ENCODE results near the gene FANCC.
A peak's percentile ranks its signal among the peaks of the same experiment; 100 is the strongest.

The FANCC gene

DNA sequence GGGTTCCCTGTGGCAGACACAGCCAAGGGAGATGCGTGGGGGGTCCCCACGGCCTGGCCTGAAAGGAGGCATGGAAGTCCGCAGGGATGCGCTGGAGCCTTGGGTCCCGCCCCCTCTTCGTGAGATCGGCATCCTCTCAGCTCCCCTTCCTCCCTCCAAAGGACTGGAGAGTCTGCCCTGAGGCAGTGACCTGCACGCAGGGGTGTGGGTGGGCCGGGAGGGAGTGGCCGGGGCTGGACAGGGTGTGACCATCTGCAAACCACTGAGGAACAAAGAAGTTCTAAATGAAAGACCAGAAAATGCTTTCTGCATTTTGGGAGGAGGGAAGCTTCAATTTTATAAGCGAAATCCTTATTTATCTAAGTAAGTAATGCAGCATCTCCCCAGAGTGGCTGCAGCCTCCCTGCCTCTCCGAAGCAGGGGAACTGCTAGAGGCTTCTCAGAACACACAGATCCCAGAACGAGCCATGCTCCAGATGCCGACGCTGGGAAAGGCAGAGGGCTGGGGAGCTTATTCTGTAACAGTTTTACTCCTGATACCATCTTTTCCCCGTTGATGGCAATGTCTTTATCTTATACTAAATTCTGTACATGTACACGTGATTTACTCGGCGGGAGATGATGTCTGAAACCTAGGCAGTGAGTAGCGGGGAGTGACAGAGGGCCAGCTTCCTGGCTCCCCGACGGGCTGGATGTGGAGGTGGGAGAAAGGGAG lies 221.7 kb downstream of the FANCC start:
- no peak for DNase-seq
- no peak overlapping the region for H3K27ac ChIP-seq
- peaks cover 24% of the 10 kb centered on the region for H3K36me3 ChIP-seq
- no peaks in the 10 kb centered on the region for H3K9me3 ChIP-seq (ENCODE audit: severe bottlenecking)
- TF ChIP-seq, protein P1, sequence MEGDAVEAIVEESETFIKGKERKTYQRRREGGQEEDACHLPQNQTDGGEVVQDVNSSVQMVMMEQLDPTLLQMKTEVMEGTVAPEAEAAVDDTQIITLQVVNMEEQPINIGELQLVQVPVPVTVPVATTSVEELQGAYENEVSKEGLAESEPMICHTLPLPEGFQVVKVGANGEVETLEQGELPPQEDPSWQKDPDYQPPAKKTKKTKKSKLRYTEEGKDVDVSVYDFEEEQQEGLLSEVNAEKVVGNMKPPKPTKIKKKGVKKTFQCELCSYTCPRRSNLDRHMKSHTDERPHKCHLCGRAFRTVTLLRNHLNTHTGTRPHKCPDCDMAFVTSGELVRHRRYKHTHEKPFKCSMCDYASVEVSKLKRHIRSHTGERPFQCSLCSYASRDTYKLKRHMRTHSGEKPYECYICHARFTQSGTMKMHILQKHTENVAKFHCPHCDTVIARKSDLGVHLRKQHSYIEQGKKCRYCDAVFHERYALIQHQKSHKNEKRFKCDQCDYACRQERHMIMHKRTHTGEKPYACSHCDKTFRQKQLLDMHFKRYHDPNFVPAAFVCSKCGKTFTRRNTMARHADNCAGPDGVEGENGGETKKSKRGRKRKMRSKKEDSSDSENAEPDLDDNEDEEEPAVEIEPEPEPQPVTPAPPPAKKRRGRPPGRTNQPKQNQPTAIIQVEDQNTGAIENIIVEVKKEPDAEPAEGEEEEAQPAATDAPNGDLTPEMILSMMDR (IDR thresholded peaks at IDR 0.05; ENCODE audit: low read depth, low read length), result no peak
- H3K27me3 ChIP-seq (ENCODE audit: insufficient read depth, low read depth, severe bottlenecking), result no peaks in the 10 kb centered on the region
- H3K4me3 ChIP-seq (ENCODE audit: low read depth, low read length), result no peak overlapping the region

DNA sequence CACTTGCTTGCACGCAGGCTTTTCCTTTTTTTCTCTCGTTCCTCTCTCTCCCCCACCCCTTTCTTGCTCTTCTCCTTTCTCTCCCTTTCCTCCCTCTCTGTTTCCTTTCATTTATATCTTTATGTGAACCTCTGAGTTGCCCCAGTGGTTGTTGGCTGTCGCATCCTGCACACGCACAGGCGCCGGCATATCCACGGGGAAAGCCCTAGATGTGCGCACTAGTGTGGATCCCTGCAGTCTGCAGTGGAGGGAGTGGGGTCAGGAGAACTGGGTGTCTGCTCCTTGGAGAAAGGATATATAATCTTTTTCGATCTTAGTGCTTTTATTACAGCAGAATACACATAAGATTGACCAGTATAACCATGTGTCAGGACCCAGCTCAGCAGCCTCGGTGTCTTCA lies 223.5 kb downstream of the FANCC start:
- no peaks in the 10 kb centered on the region for H3K27me3 ChIP-seq (ENCODE audit: insufficient read depth, low read depth, severe bottlenecking)
- H3K9me3 ChIP-seq (ENCODE audit: severe bottlenecking), result no peaks in the 10 kb centered on the region
- no peak overlapping the region; the same call in 1 of the 2 replicates for H3K27ac ChIP-seq
- H3K4me3 ChIP-seq (ENCODE audit: low read depth, low read length), result no peak overlapping the region
- TF ChIP-seq, protein P1 (IDR thresholded peaks at IDR 0.05; ENCODE audit: low read depth, low read length), result no peak
- no peak for DNase-seq
- H3K36me3 ChIP-seq, result peaks cover 18% of the 10 kb centered on the region

DNA sequence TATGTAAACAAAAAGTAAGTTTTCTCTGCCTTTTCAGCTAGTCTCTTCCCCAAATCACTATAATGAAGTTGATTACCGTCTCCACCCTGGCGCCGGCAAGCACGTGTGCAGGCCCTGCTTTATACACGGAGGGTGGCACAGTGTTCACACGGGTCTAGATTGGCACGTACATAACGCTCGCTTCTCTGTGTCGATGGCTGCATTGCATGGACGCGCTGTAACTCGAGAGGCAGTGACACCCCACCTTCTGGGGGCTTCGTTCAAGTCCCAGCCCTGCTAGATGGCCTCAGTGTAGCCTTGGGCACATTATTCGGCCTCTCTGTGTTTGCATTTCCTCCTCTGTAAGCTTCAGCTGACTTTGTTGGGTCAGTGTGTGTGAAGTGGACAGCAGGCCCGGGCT lies 223.9 kb downstream of the FANCC start:
- Histone ChIP-seq H3K9me3 (ENCODE audit: severe bottlenecking) (no peaks in the 10 kb centered on the region), H3K27me3 (ENCODE audit: insufficient read depth, low read depth, severe bottlenecking) (no peaks in the 10 kb centered on the region), H3K36me3 (peaks cover 18% of the 10 kb centered on the region), H3K4me3 (ENCODE audit: low read depth, low read length) (no peak overlapping the region), H3K27ac (no peak overlapping the region; the same call in 1 of the 2 replicates)
- TF ChIP-seq, protein P1 (IDR thresholded peaks at IDR 0.05; ENCODE audit: low read depth, low read length), result no peak
- no peak for DNase-seq

DNA sequence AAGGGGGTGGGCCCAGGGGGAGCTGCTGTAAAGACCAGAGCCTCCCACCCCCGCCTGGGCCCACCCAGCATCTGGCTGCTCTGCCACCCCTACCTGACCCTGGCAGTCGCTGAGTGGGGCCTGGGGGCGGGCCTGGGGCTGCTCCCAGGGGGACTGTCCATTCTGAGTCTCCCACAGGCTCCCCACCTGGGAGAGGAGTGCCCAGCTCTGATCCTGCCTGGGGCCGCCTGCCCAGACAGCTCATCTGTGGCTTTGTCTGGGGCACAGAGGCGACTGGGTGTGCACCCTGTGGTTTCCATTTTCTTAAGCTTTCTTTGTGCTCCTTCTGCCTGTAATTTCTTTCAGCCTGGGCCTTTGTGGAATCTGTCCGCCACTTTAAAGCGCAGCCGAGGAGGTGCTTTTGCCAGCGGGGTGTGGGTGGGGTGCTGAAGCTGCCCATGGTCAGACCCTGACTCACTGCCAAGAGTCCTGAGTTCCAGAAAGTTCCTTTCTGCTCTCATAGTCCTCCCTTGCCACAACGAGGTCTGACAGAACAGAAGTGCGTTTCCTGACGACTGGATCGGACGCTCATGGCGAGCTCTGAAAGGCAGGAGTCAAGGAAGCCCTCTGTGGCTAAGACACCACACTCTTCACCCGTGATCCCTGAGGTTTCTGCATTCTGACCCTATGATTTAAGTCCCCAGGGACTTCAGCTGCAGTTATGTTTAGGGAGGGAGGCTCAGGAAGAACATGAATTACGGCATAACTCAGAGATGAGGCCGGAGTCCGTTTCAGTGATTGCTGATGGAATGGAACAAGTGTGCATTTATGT lies 225.0 kb downstream of the FANCC start:
- no peak overlapping the region for H3K4me3 ChIP-seq (ENCODE audit: low read depth, low read length)
- TF ChIP-seq, protein P1 (IDR thresholded peaks at IDR 0.05; ENCODE audit: low read depth, low read length), result no peak
- peak; percentile 54 for DNase-seq
- H3K27ac ChIP-seq, result peak overlapping the region; percentile 58
- peaks cover 22% of the 10 kb centered on the region for H3K36me3 ChIP-seq
- H3K27me3 ChIP-seq (ENCODE audit: insufficient read depth, low read depth, severe bottlenecking), result no peaks in the 10 kb centered on the region
- no peaks in the 10 kb centered on the region for H3K9me3 ChIP-seq (ENCODE audit: severe bottlenecking)

DNA sequence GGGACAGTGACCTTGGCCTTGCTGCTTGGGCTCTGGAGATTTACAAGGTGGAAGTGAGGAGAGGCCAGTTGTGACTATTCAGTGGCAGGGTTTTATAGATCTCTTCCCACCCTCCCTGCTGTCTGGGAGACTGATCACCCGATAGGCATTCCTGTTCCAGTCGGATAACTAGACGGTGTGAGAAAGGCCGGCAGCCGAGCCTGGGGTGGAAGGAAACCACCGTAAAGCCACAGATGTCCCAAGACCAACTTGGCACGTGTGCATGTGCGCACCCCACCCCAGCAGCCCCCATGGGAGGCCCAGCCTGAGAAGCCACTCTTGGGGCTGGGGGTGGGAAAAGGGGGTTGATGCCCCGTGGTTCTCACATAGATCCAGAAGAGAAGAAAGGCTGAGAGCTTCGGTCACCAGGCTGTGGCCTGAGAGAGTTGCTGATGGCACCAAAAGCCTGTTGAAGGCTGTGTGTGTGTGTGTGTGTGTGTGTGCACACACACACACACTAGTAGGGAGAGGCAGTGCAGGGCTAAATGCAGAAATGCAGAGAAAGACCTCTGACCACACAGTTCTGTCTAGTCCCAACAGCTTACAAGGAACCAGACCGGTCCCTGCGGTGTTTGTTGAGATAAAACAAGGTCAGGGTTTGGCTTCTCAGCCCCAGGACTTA lies 225.8 kb downstream of the FANCC start:
- Histone ChIP-seq H3K9me3 (ENCODE audit: severe bottlenecking) (no peaks in the 10 kb centered on the region), H3K27ac (peak overlapping the region; percentile 58), H3K4me3 (ENCODE audit: low read depth, low read length) (no peak overlapping the region), H3K36me3 (peaks cover 25% of the 10 kb centered on the region), H3K27me3 (ENCODE audit: insufficient read depth, low read depth, severe bottlenecking) (no peaks in the 10 kb centered on the region)
- no peak for DNase-seq
- TF ChIP-seq, protein P1 (IDR thresholded peaks at IDR 0.05; ENCODE audit: low read depth, low read length), result no peak

Data from WERI-Rb-1 (cell line).